Endothelial cell of umbilical vein (primary cell): ENCODE measurements around the gene PPP1R3D. TPM values are rescaled to one million over a fixed set of nuclear protein-coding genes. Genes with fewer than 3 reads are reported as not detected.

Source experiments
- BruUV-seq: library from RNA; stranded (reverse); fragments of 400-500 nt; replicated peaks from 2 replicates; lab custom pipeline; 2021; lab: Mats Ljungman, UMichigan
- CTCF ChIA-PET: fragments of 300-600, 350-600 bp; sonication (Branson Sonifier 250); formaldehyde crosslinking; loops from one replicate; lab custom pipeline; 2021; ENCODE audit warnings: antibody characterized with exemption, inconsistent platforms; lab: Charles Lee
- POLR2A ChIA-PET: fragments of 300-600, 350-600 bp; sonication (Branson Sonifier 250); formaldehyde crosslinking; loops from one replicate; lab custom pipeline; 2021; ENCODE audit warnings: antibody characterized with exemption, inconsistent platforms; lab: Charles Lee
- DNase-seq: peaks from one replicate; pipeline ENCODE4 v3.0.0-alpha.2; 2011; ENCODE audit warnings: low read depth, low spot score
- FAIRE-seq: peaks from 2 replicates; lab custom pipeline; 2011; peaks lifted over from hg19 to GRCh38; lab: Jason Lieb, UNC
- H2AFZ ChIP-seq: 2 replicates; pipeline ENCODE4 v1.6.0; 2012; ENCODE audit warnings: low read depth, low read length, control low read depth, inconsistent platforms
- H3K27ac ChIP-seq: 2 replicates; pipeline ENCODE4 v1.5.1; 2011; ENCODE audit warnings: low read depth, mild to moderate bottlenecking, control low read depth, low read length, moderate library complexity; ENCODE audit not compliant: insufficient read depth
- H3K27me3 ChIP-seq, 2 experiments: 2 replicates each; pipeline versions ENCODE4 v1.6.0 to v1.6.1; 2011; ENCODE audit warnings: low read length in 2 of 2, mixed read lengths in 1 of 2; ENCODE audit not compliant: control insufficient read depth in 2 of 2, insufficient read depth in 2 of 2
- H3K36me3 ChIP-seq, 2 experiments: 2 replicates in 1 of 2; 3 replicates in 1 of 2; pipeline ENCODE4 v1.5.1; 2011; ENCODE audit warnings: low read length in 2 of 2, mild to moderate bottlenecking in 1 of 2, moderate library complexity in 1 of 2; ENCODE audit not compliant: control insufficient read depth in 2 of 2, insufficient read depth in 2 of 2; ENCODE audit errors: extremely low read depth in 1 of 2
- H3K4me1 ChIP-seq: 3 replicates; pipeline ENCODE4 v1.5.1; 2011; ENCODE audit warnings: mild to moderate bottlenecking, low read length; ENCODE audit not compliant: control insufficient read depth, insufficient read depth; ENCODE audit errors: extremely low read depth
- H3K4me2 ChIP-seq: 2 replicates; pipeline ENCODE4 v1.6.1; 2011; ENCODE audit warnings: low read length, control low read depth, mixed read lengths; ENCODE audit not compliant: insufficient read depth
- H3K4me3 ChIP-seq, 3 experiments: fragments of 200-600 bp in 1 of 3; sonication (generic), shearing (Covaris generic) in 1 of 3; replicated peaks in 1 of 3; 2 replicates each; pipeline ENCODE4 v1.5.1; 2011 to 2016; ENCODE audit warnings: control low read depth in 3 of 3, low read length in 3 of 3, mild to moderate bottlenecking in 2 of 3, inconsistent platforms in 1 of 3, low read depth in 1 of 3, moderate library complexity in 1 of 3; ENCODE audit not compliant: insufficient read depth in 1 of 3
- H3K79me2 ChIP-seq: 2 replicates; pipeline ENCODE4 v1.6.0; 2012; ENCODE audit warnings: low read length, inconsistent platforms; ENCODE audit not compliant: control insufficient read depth, insufficient read depth
- H3K9ac ChIP-seq: replicated peaks from 2 replicates; pipeline ENCODE3; 2011; ENCODE audit warnings: low read length, control low read depth; ENCODE audit not compliant: insufficient read depth; ENCODE audit errors: extremely low read depth
- H3K9me1 ChIP-seq: replicated peaks from 3 replicates; pipeline ENCODE4 v1.6.0; 2011; ENCODE audit warnings: mild to moderate bottlenecking, low read length; ENCODE audit not compliant: control insufficient read depth, insufficient read depth; ENCODE audit errors: extremely low read depth
- H3K9me3 ChIP-seq: replicated peaks from 2 replicates; pipeline ENCODE4 v1.5.1; 2012; ENCODE audit warnings: low read length, inconsistent platforms; ENCODE audit not compliant: control insufficient read depth, insufficient read depth
- H4K20me1 ChIP-seq: replicated peaks from 2 replicates; pipeline ENCODE3; 2011; ENCODE audit warnings: mild to moderate bottlenecking, low read length; ENCODE audit not compliant: control insufficient read depth, insufficient read depth; ENCODE audit errors: extremely low read depth
- EZH2 ChIP-seq: IDR thresholded peaks from 2 replicates; pipeline ENCODE4 v1.6.1; 2012; ENCODE audit warnings: borderline replicate concordance, low read depth, mild to moderate bottlenecking, moderate library complexity, low read length, inconsistent platforms; ENCODE audit not compliant: severe bottlenecking
- FOS ChIP-seq: IDR thresholded peaks from 2 replicates; pipeline ENCODE4 v1.6.1; 2011; ENCODE audit warnings: mild to moderate bottlenecking, low read length, moderate library complexity, borderline replicate concordance; ENCODE audit not compliant: insufficient read depth
- GATA2 ChIP-seq: IDR thresholded peaks from 2 replicates; pipeline ENCODE4 v1.7.0; 2011; ENCODE audit warnings: low read depth, mild to moderate bottlenecking, moderate library complexity, mixed read lengths, low read length; ENCODE audit not compliant: insufficient read length, insufficient read depth
- JUN ChIP-seq: IDR thresholded peaks from 2 replicates; pipeline ENCODE4 v1.6.1; 2011; ENCODE audit warnings: borderline replicate concordance, low read depth; ENCODE audit not compliant: insufficient read length, insufficient read depth
- MAX ChIP-seq: IDR thresholded peaks from 2 replicates; pipeline ENCODE4 v1.6.1; 2011; ENCODE audit not compliant: insufficient read depth, insufficient read length
- MYC ChIP-seq: IDR thresholded peaks from one replicate; pipeline ENCODE4 v1.6.1; 2011; ENCODE audit warnings: mild to moderate bottlenecking, low read depth, low read length
- POLR2A ChIP-seq: IDR thresholded peaks from 2 replicates; pipeline ENCODE4 v1.6.1; 2012; ENCODE audit warnings: low read depth, mild to moderate bottlenecking, control low read depth, low read length
- POLR2AphosphoS5 ChIP-seq: IDR thresholded peaks from 2 replicates; pipeline ENCODE4 v1.6.1; 2012; ENCODE audit warnings: low read depth, mild to moderate bottlenecking, control low read depth, low read length, moderate library complexity; ENCODE audit not compliant: insufficient read depth
- dilution Hi-C: fragments of 300-500 bp; cut with MboI; formaldehyde crosslinking; loops from one replicate; pipeline ENCODE4 v1.15.0; 2019; ENCODE audit warnings: low sequenced_read_pairs; ENCODE audit not compliant: extremely low pct_ligation_motif_present
- intact Hi-C: fragments of 100-400 bp; cut with micrococcal nuclease; formaldehyde crosslinking; loops from one replicate; pipeline ENCODE4 v1.10.0; 2022
- polyA plus RNA-seq, 4 experiments: library from polyadenylated mRNA; depleted of rRNA in 3 of 4; stranded (reverse) in 3 of 4; unstranded in 1 of 4; fragments of >200 nt; gene quantifications; 2 replicates each; pipeline versions ENCODE4 v1.2.1 to v1.2.3, GENCODE V29; 2011 to 2012; ENCODE audit warnings: missing spikeins in 1 of 4
- total RNA-seq: library from RNA; stranded (reverse); gene quantifications from 2 replicates; pipeline ENCODE4 v1.2.3, GENCODE V29; 2021
- TF ChIP-seq, protein P1 (sequence below), 2 donors: IDR thresholded peaks; 1 replicate in 1 of 2; 2 replicates in 1 of 2; pipeline ENCODE4 v1.5.1; 2011; ENCODE audit warnings: low read length in 2 of 2, mild to moderate bottlenecking in 2 of 2, moderate library complexity in 2 of 2, control low read depth in 1 of 2, inconsistent platforms in 1 of 2, low read depth in 1 of 2; ENCODE audit not compliant: insufficient read depth in 1 of 2; ENCODE audit errors: extremely low read depth in 1 of 2

The PPP1R3D gene
- total and polyA plus RNA-seq, 2 donors (not counting 3 experiments of a cell fraction or from before 2014, with no cell fraction given) = 1.7 to 5.2 TPM

DNA sequence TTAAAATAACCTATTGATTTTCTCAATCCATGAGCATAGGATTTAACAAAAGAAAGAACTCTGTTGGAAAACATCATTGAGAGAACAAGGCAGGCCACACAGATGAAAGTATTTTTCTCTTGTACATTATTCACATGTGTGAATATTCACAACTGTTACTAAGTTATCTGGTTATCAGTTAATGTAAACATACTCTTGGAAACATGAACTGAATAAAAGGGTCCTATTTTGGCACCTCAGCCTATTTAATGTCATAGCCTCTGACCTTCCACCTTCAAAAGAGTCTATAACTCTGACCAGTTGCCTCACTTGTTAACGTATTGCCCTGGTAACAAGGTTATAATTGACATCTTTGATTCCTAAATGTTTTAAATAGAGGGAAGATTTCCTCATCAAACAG, 14.7 kb downstream of the PPP1R3D start:
- dilution Hi-C loops = no loop called here
- no peak overlapping the region for H3K27ac ChIP-seq
- TF ChIP-seq MYC (no peak), POLR2AphosphoS5 (no peak), GATA2 (no peak), EZH2 (no peak), JUN (no peak), POLR2A (no peak), FOS (no peak), MAX (no peak)
- TF ChIP-seq, protein P1, sequence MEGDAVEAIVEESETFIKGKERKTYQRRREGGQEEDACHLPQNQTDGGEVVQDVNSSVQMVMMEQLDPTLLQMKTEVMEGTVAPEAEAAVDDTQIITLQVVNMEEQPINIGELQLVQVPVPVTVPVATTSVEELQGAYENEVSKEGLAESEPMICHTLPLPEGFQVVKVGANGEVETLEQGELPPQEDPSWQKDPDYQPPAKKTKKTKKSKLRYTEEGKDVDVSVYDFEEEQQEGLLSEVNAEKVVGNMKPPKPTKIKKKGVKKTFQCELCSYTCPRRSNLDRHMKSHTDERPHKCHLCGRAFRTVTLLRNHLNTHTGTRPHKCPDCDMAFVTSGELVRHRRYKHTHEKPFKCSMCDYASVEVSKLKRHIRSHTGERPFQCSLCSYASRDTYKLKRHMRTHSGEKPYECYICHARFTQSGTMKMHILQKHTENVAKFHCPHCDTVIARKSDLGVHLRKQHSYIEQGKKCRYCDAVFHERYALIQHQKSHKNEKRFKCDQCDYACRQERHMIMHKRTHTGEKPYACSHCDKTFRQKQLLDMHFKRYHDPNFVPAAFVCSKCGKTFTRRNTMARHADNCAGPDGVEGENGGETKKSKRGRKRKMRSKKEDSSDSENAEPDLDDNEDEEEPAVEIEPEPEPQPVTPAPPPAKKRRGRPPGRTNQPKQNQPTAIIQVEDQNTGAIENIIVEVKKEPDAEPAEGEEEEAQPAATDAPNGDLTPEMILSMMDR (IDR thresholded peaks at IDR 0.05; ENCODE audit: extremely low read depth in 1 of 2, insufficient read depth in 1 of 2, low read depth in 1 of 2, low read length in 2 of 2) = no peak
- POLR2A ChIA-PET = no interaction called here
- no peaks in the 10 kb centered on the region for H3K9me1 ChIP-seq
- no peak overlapping the region for H2AFZ ChIP-seq
- H3K27me3 ChIP-seq = peaks cover 3 to 19% of the 10 kb centered on the region in 2 experiments
- no peak overlapping the region for H3K4me3 ChIP-seq
- H3K9ac ChIP-seq = no peak overlapping the region
- intact Hi-C loops = no loop called here
- FAIRE-seq (no peak), DNase-seq (no peak)
- H3K4me2 ChIP-seq = no peak overlapping the region
- no peaks in the 10 kb centered on the region for H3K79me2 ChIP-seq
- CTCF ChIA-PET = interaction anchor here (0.8 to 1.8 kb wide), 2 partner anchors 15 to 30 kb away, joined by 3 to 4 read pairs; partner anchors contain the start of genes FAM217B and PPP1R3D
- no peaks in the 10 kb centered on the region for H4K20me1 ChIP-seq
- no peaks in the 10 kb centered on the region for H3K9me3 ChIP-seq
- no peaks in the 10 kb centered on the region for H3K36me3 ChIP-seq
- no TSS peak for BruUV-seq
- H3K4me1 ChIP-seq = no peaks in the 10 kb centered on the region
